ENCODE measurements around the gene FERMT1. TPM values are rescaled to one million over a fixed set of nuclear protein-coding genes. Genes with fewer than 3 reads are reported as not detected.

Gene FERMT1
- polyA plus RNA-seq, 2 donors = 10.9 to 14.0 TPM

- WGBS, 2 donors = 54 to 66% methylated on average over 5 of the region's 5 CpGs
- peaks cover 4 to 11% of the 10 kb centered on the region in 2 donors for H3K4me1 ChIP-seq (ENCODE audit: control insufficient read depth in 2 of 2, insufficient read depth in 2 of 2, low read length in 1 of 2)
- H3K36me3 ChIP-seq (ENCODE audit: control insufficient read depth in 2 of 2, insufficient read depth in 2 of 2, low read length in 1 of 2) = no peaks in the 10 kb centered on the region
- H3K4me3 ChIP-seq (ENCODE audit: low read depth in 1 of 2, low read length in 2 of 2) = no peak overlapping the region
- no peak overlapping the region for H3K27ac ChIP-seq (ENCODE audit: low read depth in 2 of 2, low read length in 1 of 2)
- peaks cover 0 to 3% of the 10 kb centered on the region in 2 donors for H3K9me3 ChIP-seq (ENCODE audit: control insufficient read depth in 2 of 2, insufficient read depth in 1 of 2, low read depth in 1 of 2, low read length in 1 of 2)
- H3K27me3 ChIP-seq (ENCODE audit: control insufficient read depth in 1 of 2, insufficient read depth in 2 of 2, low read length in 2 of 2) = peaks cover 0 to 10% of the 10 kb centered on the region in 2 donors
Observed at GRCh38 chr20:6051505-6051904, 71.3 kb downstream of the FERMT1 start.

GRCh38 chr20:6048391-6048790 lies 74.4 kb downstream of the FERMT1 start:
- Histone ChIP-seq H3K4me1 (ENCODE audit: control insufficient read depth in 2 of 2, insufficient read depth in 2 of 2, low read length in 1 of 2) (peaks cover 4 to 11% of the 10 kb centered on the region in 2 donors), H3K4me3 (ENCODE audit: low read depth in 1 of 2, low read length in 2 of 2) (no peak overlapping the region), H3K9me3 (ENCODE audit: control insufficient read depth in 2 of 2, insufficient read depth in 1 of 2, low read depth in 1 of 2, low read length in 1 of 2) (no peaks in the 10 kb centered on the region), H3K27ac (ENCODE audit: low read depth in 2 of 2, low read length in 1 of 2) (no peak overlapping the region), H3K27me3 (ENCODE audit: control insufficient read depth in 1 of 2, insufficient read depth in 2 of 2, low read length in 2 of 2) (peaks cover 0 to 10% of the 10 kb centered on the region in 2 donors), H3K36me3 (ENCODE audit: control insufficient read depth in 2 of 2, insufficient read depth in 2 of 2, low read length in 1 of 2) (peaks cover 0 to 2% of the 10 kb centered on the region in 2 donors)
- WGBS, 2 donors = 84 to 87% methylated on average over 3 of the region's 3 CpGs

- Histone ChIP-seq H3K27me3 (ENCODE audit: control insufficient read depth in 1 of 2, insufficient read depth in 2 of 2, low read length in 2 of 2) (peaks cover 0 to 10% of the 10 kb centered on the region in 2 donors), H3K4me3 (ENCODE audit: low read depth in 1 of 2, low read length in 2 of 2) (no peak overlapping the region), H3K4me1 (ENCODE audit: control insufficient read depth in 2 of 2, insufficient read depth in 2 of 2, low read length in 1 of 2) (no peaks in the 10 kb centered on the region), H3K36me3 (ENCODE audit: control insufficient read depth in 2 of 2, insufficient read depth in 2 of 2, low read length in 1 of 2) (peaks cover 0 to 12% of the 10 kb centered on the region in 2 donors), H3K9me3 (ENCODE audit: control insufficient read depth in 2 of 2, insufficient read depth in 1 of 2, low read depth in 1 of 2, low read length in 1 of 2) (no peaks in the 10 kb centered on the region), H3K27ac (ENCODE audit: low read depth in 2 of 2, low read length in 1 of 2) (no peak overlapping the region)
- 54 to 58% methylated on average over 1 of the region's 1 CpG for WGBS, 2 donors
Observed at GRCh38 chr20:6046432-6046831, 76.4 kb downstream of the FERMT1 start.

GRCh38 chr20:6045566-6045965 lies 77.3 kb downstream of the FERMT1 start:
- Histone ChIP-seq H3K4me1 (ENCODE audit: control insufficient read depth in 2 of 2, insufficient read depth in 2 of 2, low read length in 1 of 2) (no peaks in the 10 kb centered on the region), H3K27me3 (ENCODE audit: control insufficient read depth in 1 of 2, insufficient read depth in 2 of 2, low read length in 2 of 2) (peaks cover 0 to 3% of the 10 kb centered on the region in 2 donors), H3K4me3 (ENCODE audit: low read depth in 1 of 2, low read length in 2 of 2) (no peak overlapping the region), H3K27ac (ENCODE audit: low read depth in 2 of 2, low read length in 1 of 2) (no peak overlapping the region), H3K9me3 (ENCODE audit: control insufficient read depth in 2 of 2, insufficient read depth in 1 of 2, low read depth in 1 of 2, low read length in 1 of 2) (no peaks in the 10 kb centered on the region), H3K36me3 (ENCODE audit: control insufficient read depth in 2 of 2, insufficient read depth in 2 of 2, low read length in 1 of 2) (peaks cover 0 to 20% of the 10 kb centered on the region in 2 donors)

GRCh38 chr20:6044115-6044514 lies 78.7 kb downstream of the FERMT1 start:
- Histone ChIP-seq H3K4me3 (ENCODE audit: low read depth in 1 of 2, low read length in 2 of 2) (no peak overlapping the region), H3K4me1 (ENCODE audit: control insufficient read depth in 2 of 2, insufficient read depth in 2 of 2, low read length in 1 of 2) (no peaks in the 10 kb centered on the region), H3K27ac (ENCODE audit: low read depth in 2 of 2, low read length in 1 of 2) (no peak overlapping the region), H3K27me3 (ENCODE audit: control insufficient read depth in 1 of 2, insufficient read depth in 2 of 2, low read length in 2 of 2) (no peaks in the 10 kb centered on the region), H3K9me3 (ENCODE audit: control insufficient read depth in 2 of 2, insufficient read depth in 1 of 2, low read depth in 1 of 2, low read length in 1 of 2) (no peaks in the 10 kb centered on the region), H3K36me3 (ENCODE audit: control insufficient read depth in 2 of 2, insufficient read depth in 2 of 2, low read length in 1 of 2) (peaks cover 0 to 24% of the 10 kb centered on the region in 2 donors)
- 85 to 91% methylated on average over 2 of the region's 2 CpGs for WGBS, 2 donors

GRCh38 chr20:6041808-6042265 lies 81.0 kb downstream of the FERMT1 start:
- Histone ChIP-seq H3K4me1 (ENCODE audit: control insufficient read depth in 2 of 2, insufficient read depth in 2 of 2, low read length in 1 of 2) (no peaks in the 10 kb centered on the region), H3K27me3 (ENCODE audit: control insufficient read depth in 1 of 2, insufficient read depth in 2 of 2, low read length in 2 of 2) (no peaks in the 10 kb centered on the region), H3K4me3 (ENCODE audit: low read depth in 1 of 2, low read length in 2 of 2) (no peak overlapping the region), H3K36me3 (ENCODE audit: control insufficient read depth in 2 of 2, insufficient read depth in 2 of 2, low read length in 1 of 2) (peaks cover 5 to 28% of the 10 kb centered on the region in 2 donors), H3K9me3 (ENCODE audit: control insufficient read depth in 2 of 2, insufficient read depth in 1 of 2, low read depth in 1 of 2, low read length in 1 of 2) (no peaks in the 10 kb centered on the region), H3K27ac (ENCODE audit: low read depth in 2 of 2, low read length in 1 of 2) (no peak overlapping the region)
- 94 to 95% methylated on average over 26 of the region's 26 CpGs for WGBS, 2 donors

- Histone ChIP-seq H3K9me3 (ENCODE audit: control insufficient read depth in 2 of 2, insufficient read depth in 1 of 2, low read depth in 1 of 2, low read length in 1 of 2) (no peaks in the 10 kb centered on the region), H3K27me3 (ENCODE audit: control insufficient read depth in 1 of 2, insufficient read depth in 2 of 2, low read length in 2 of 2) (no peaks in the 10 kb centered on the region), H3K4me3 (ENCODE audit: low read depth in 1 of 2, low read length in 2 of 2) (no peak overlapping the region), H3K27ac (ENCODE audit: low read depth in 2 of 2, low read length in 1 of 2) (no peak overlapping the region), H3K36me3 (ENCODE audit: control insufficient read depth in 2 of 2, insufficient read depth in 2 of 2, low read length in 1 of 2) (peaks cover 8 to 28% of the 10 kb centered on the region in 2 donors), H3K4me1 (ENCODE audit: control insufficient read depth in 2 of 2, insufficient read depth in 2 of 2, low read length in 1 of 2) (no peaks in the 10 kb centered on the region)
- WGBS, 2 donors = 88 to 89% methylated on average over 67 of the region's 67 CpGs
Observed at GRCh38 chr20:6040958-6041807, 81.6 kb downstream of the FERMT1 start.

GRCh38 chr20:6040540-6040939 lies 82.3 kb downstream of the FERMT1 start:
- peaks cover 9 to 26% of the 10 kb centered on the region in 2 donors for H3K36me3 ChIP-seq (ENCODE audit: control insufficient read depth in 2 of 2, insufficient read depth in 2 of 2, low read length in 1 of 2)

GRCh38 chr20:6039766-6040165 lies 83.1 kb downstream of the FERMT1 start:
- Histone ChIP-seq H3K36me3 (ENCODE audit: control insufficient read depth in 2 of 2, insufficient read depth in 2 of 2, low read length in 1 of 2) (peaks cover 9 to 26% of the 10 kb centered on the region in 2 donors), H3K27me3 (ENCODE audit: control insufficient read depth in 1 of 2, insufficient read depth in 2 of 2, low read length in 2 of 2) (no peaks in the 10 kb centered on the region), H3K27ac (ENCODE audit: low read depth in 2 of 2, low read length in 1 of 2) (no peak overlapping the region), H3K4me1 (ENCODE audit: control insufficient read depth in 2 of 2, insufficient read depth in 2 of 2, low read length in 1 of 2) (no peaks in the 10 kb centered on the region), H3K4me3 (ENCODE audit: low read depth in 1 of 2, low read length in 2 of 2) (no peak overlapping the region), H3K9me3 (ENCODE audit: control insufficient read depth in 2 of 2, insufficient read depth in 1 of 2, low read depth in 1 of 2, low read length in 1 of 2) (no peaks in the 10 kb centered on the region)
- WGBS, 2 donors = 85 to 86% methylated on average over 5 of the region's 5 CpGs

More at GRCh38 chr20:6040540-6040939, 82.3 kb downstream of the FERMT1 start:
- H3K27me3 ChIP-seq (ENCODE audit: control insufficient read depth in 1 of 2, insufficient read depth in 2 of 2, low read length in 2 of 2) = no peaks in the 10 kb centered on the region
- no peaks in the 10 kb centered on the region for H3K9me3 ChIP-seq (ENCODE audit: control insufficient read depth in 2 of 2, insufficient read depth in 1 of 2, low read depth in 1 of 2, low read length in 1 of 2)
- H3K4me1 ChIP-seq (ENCODE audit: control insufficient read depth in 2 of 2, insufficient read depth in 2 of 2, low read length in 1 of 2) = no peaks in the 10 kb centered on the region
- H3K27ac ChIP-seq (ENCODE audit: low read depth in 2 of 2, low read length in 1 of 2) = no peak overlapping the region
- 96 to 97% methylated on average over 8 of the region's 8 CpGs for WGBS, 2 donors
- no peak overlapping the region for H3K4me3 ChIP-seq (ENCODE audit: low read depth in 1 of 2, low read length in 2 of 2)

- 90 to 92% methylated on average over 3 of the region's 3 CpGs for WGBS, 2 donors
- H3K36me3 ChIP-seq (ENCODE audit: control insufficient read depth in 2 of 2, insufficient read depth in 2 of 2, low read length in 1 of 2) = peaks cover 13 to 26% of the 10 kb centered on the region in 2 donors
Observed at GRCh38 chr20:6038256-6038655, 84.6 kb downstream of the FERMT1 start.

More at GRCh38 chr20:6038256-6038655, 84.6 kb downstream of the FERMT1 start:
- no peaks in the 10 kb centered on the region for H3K27me3 ChIP-seq (ENCODE audit: control insufficient read depth in 1 of 2, insufficient read depth in 2 of 2, low read length in 2 of 2)
- H3K27ac ChIP-seq (ENCODE audit: low read depth in 2 of 2, low read length in 1 of 2) = no peak overlapping the region
- no peaks in the 10 kb centered on the region for H3K4me1 ChIP-seq (ENCODE audit: control insufficient read depth in 2 of 2, insufficient read depth in 2 of 2, low read length in 1 of 2)
- no peak overlapping the region for H3K4me3 ChIP-seq (ENCODE audit: low read depth in 1 of 2, low read length in 2 of 2)
- H3K9me3 ChIP-seq (ENCODE audit: control insufficient read depth in 2 of 2, insufficient read depth in 1 of 2, low read depth in 1 of 2, low read length in 1 of 2) = no peaks in the 10 kb centered on the region
